Astrocyte (in vitro differentiated cells and primary cell): ENCODE measurements around the gene KCNQ1.

ENCODE experiments used
- EZH2 ChIP-seq: IDR thresholded peaks from 2 replicates; pipeline ENCODE4 v1.6.1; 2012; ENCODE audit warnings: mild to moderate bottlenecking, low read length, inconsistent platforms; ENCODE audit not compliant: insufficient read depth
- TF ChIP-seq, protein P1 (sequence below): IDR thresholded peaks from 2 replicates; pipeline ENCODE4 v1.5.1; 2011; ENCODE audit warnings: low read depth, mild to moderate bottlenecking, inconsistent platforms, low read length, moderate library complexity; ENCODE audit not compliant: insufficient read depth

DNA sequence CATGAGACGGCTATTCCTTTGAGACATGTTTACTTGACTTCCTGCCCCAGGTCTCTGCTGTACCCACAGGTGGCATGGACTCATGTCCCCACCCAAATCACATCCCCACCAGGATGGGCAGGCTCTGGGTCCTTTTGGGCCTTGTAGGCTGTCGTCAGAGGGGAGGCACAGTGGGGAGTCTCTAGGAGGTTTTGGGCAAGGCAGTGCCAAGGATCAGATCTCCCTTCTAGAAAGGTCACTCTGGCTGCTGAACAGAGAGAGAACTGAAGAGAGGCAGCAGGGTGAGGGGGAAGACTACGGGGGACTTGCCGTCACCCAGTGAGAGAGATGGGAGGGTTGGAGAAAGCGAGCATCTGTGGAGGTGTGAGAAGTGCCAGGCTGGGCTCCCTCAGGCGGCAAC lies 259.5 kb downstream of the KCNQ1 start:
- TF ChIP-seq, protein P1, sequence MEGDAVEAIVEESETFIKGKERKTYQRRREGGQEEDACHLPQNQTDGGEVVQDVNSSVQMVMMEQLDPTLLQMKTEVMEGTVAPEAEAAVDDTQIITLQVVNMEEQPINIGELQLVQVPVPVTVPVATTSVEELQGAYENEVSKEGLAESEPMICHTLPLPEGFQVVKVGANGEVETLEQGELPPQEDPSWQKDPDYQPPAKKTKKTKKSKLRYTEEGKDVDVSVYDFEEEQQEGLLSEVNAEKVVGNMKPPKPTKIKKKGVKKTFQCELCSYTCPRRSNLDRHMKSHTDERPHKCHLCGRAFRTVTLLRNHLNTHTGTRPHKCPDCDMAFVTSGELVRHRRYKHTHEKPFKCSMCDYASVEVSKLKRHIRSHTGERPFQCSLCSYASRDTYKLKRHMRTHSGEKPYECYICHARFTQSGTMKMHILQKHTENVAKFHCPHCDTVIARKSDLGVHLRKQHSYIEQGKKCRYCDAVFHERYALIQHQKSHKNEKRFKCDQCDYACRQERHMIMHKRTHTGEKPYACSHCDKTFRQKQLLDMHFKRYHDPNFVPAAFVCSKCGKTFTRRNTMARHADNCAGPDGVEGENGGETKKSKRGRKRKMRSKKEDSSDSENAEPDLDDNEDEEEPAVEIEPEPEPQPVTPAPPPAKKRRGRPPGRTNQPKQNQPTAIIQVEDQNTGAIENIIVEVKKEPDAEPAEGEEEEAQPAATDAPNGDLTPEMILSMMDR: no peak
- no peak for TF ChIP-seq EZH2
